Lower leg skin (tissue), 4 donors: ENCODE data around the gene SETD3. TPM values are rescaled to one million over a fixed set of nuclear protein-coding genes. Genes with fewer than 3 reads are reported as not detected.

Experiments used
- DNase-seq, 2 donors: peaks; one replicate each; pipeline ENCODE4 v3.0.0-alpha.2; 2019; ENCODE audit warnings: low spot score in 2 of 2
- H3K4me3 ChIP-seq: fragments of 200-600 bp; sonication (generic); 2 replicates; pipeline ENCODE4 v1.5.1; 2017; ENCODE audit warnings: mild to moderate bottlenecking, low read depth; ENCODE audit not compliant: poor library complexity, severe bottlenecking
- CTCF ChIP-seq, 3 donors: fragments of 450-650 bp; IDR thresholded peaks; one replicate each; pipeline ENCODE4 v1.5.1; 2016; ENCODE audit warnings: antibody characterized with exemption in 3 of 3, mild to moderate bottlenecking in 3 of 3, moderate library complexity in 2 of 3
- POLR2A ChIP-seq, 2 donors: fragments of 450-650 bp; IDR thresholded peaks; one replicate each; pipeline ENCODE4 v1.6.1; 2016 to 2017; ENCODE audit warnings: antibody characterized with exemption in 2 of 2, mild to moderate bottlenecking in 1 of 2, moderate library complexity in 1 of 2
- WGBS, 2 donors: methylation state at CpG; one replicate each; pipeline ENCODE4 v1.1.5; 2018; 5-methylcytosine and 5-hydroxymethylcytosine counted together
- intact Hi-C: fragments of 100-400 bp; cut with DNase I; formaldehyde crosslinking; loops from one replicate; pipeline ENCODE4 v1.15.0; 2023; ENCODE audit warnings: low total_unique reads
- total RNA-seq, 4 donors: library from RNA; depleted of rRNA; stranded (reverse); fragments of >200 nt; gene quantifications; one replicate each; pipeline ENCODE4 v1.1.0, GENCODE V29; 2016

Gene SETD3
- total RNA-seq, 4 donors from 2014 or later: 36.8 to 62.5 (median 47.6) TPM

- WGBS, 2 donors: 78 to 80% methylated on average over 7 of the region's 8 CpGs
- no peak for DNase-seq
- no peak overlapping the region for H3K4me3 ChIP-seq
- intact Hi-C loops: no loop called here
- TF ChIP-seq CTCF (IDR thresholded peaks at IDR 0.05) (no peak), POLR2A (IDR thresholded peaks at IDR 0.05) (no peak)
These were observed 99.0 kb downstream of the SETD3 start for GRCh38 chr14:99381688-99382060.

GRCh38 chr14:99380991-99381687 lies 99.5 kb downstream of the SETD3 start:
- 49 to 69% methylated on average over 11 to 18 of the region's 18 CpGs for WGBS, 2 donors
- peak in 1 of 2 donors; percentile 73 for DNase-seq
- H3K4me3 ChIP-seq: no peak overlapping the region
- no peak for TF ChIP-seq POLR2A (IDR thresholded peaks at IDR 0.05)
- no peak for TF ChIP-seq CTCF (IDR thresholded peaks at IDR 0.05)
- intact Hi-C loops: no loop called here

- intact Hi-C loops: no loop called here
- no peak overlapping the region for H3K4me3 ChIP-seq
- WGBS, 2 donors: 46 to 48% methylated on average over 5 of the region's 5 CpGs
- TF ChIP-seq POLR2A (IDR thresholded peaks at IDR 0.05) (no peak), CTCF (IDR thresholded peaks at IDR 0.05) (no peak)
- no peak for DNase-seq
These were observed 100.3 kb downstream of the SETD3 start for GRCh38 chr14:99380402-99380801.

GRCh38 chr14:99378782-99379214 lies 101.9 kb downstream of the SETD3 start:
- WGBS, 2 donors: 36 to 41% methylated on average over 9 of the region's 9 CpGs
- no peak overlapping the region for H3K4me3 ChIP-seq
- intact Hi-C loops: no loop called here
- DNase-seq: no peak
- TF ChIP-seq POLR2A (IDR thresholded peaks at IDR 0.05): no peak
- TF ChIP-seq CTCF (IDR thresholded peaks at IDR 0.05): no peak

GRCh38 chr14:99377951-99378350 lies 102.7 kb downstream of the SETD3 start:
- H3K4me3 ChIP-seq: no peak overlapping the region
- intact Hi-C loops: no loop called here
- WGBS, 2 donors: 79 to 86% methylated on average over 9 of the region's 9 CpGs
- DNase-seq: no peak
- TF ChIP-seq POLR2A (IDR thresholded peaks at IDR 0.05): no peak
- no peak for TF ChIP-seq CTCF (IDR thresholded peaks at IDR 0.05)

GRCh38 chr14:99374964-99375363 lies 105.7 kb downstream of the SETD3 start:
- TF ChIP-seq POLR2A (IDR thresholded peaks at IDR 0.05) (no peak), CTCF (IDR thresholded peaks at IDR 0.05) (no peak)
- WGBS, 2 donors: 83 to 90% methylated on average over 11 of the region's 11 CpGs
- intact Hi-C loops: no loop called here
- DNase-seq: no peak
- no peak overlapping the region for H3K4me3 ChIP-seq
